C4-2B (cell line): ENCODE data around the gene ANKRD52.

ENCODE experiments used
- CTCF ChIP-seq: fragments of 450-650 bp; conservative IDR thresholded peaks from 2 replicates; pipeline ENCODE4 v1.5.1; 2017; ENCODE audit warnings: mild to moderate bottlenecking
- ZFX ChIP-seq: fragments of 450-650 bp; IDR thresholded peaks from 2 replicates; pipeline ENCODE4 v1.6.1; 2017

- TF ChIP-seq CTCF (peak; percentile 64), ZFX (no peak)
These were observed 51.6 kb downstream of the ANKRD52 start for GRCh38 chr12:56206452-56207166.
